ENCODE data around the gene WWC1. TPM values are rescaled to one million over a fixed set of nuclear protein-coding genes. Genes with fewer than 3 reads are reported as not detected.

WWC1 gene
- total and polyA plus RNA-seq, 10 of the 15 experiments (the other 5 are each of a cell fraction or from before 2014, with no cell fraction given): 0.50 to 7.8 (median 2.5) TPM

- H3K79me2 ChIP-seq (ENCODE audit: control insufficient read depth, insufficient read depth, low read length): no peaks in the 10 kb centered on the region
- no peaks in the 10 kb centered on the region for H3K9me3 ChIP-seq (replicated peaks; ENCODE audit: control insufficient read depth, insufficient read depth, low read length)
- no peak for FAIRE-seq
- ChIA-PET CTCF (no interaction called here), RAD21 (ENCODE audit: unreplicated experiment) (no interaction called here), SMC1A (ENCODE audit: uncharacterized antibody, unreplicated experiment) (no interaction called here), POLR2A (no interaction called here)
- BruUV-seq (replicated peaks): no TSS peak
- no peak for ATAC-seq
- in situ Hi-C loops (cut with MboI) (no loop called here), intact Hi-C loops (cut with micrococcal nuclease; ENCODE audit: unreplicated experiment) (no loop called here)
- no peak overlapping the region for H3K27ac ChIP-seq (ENCODE audit: control insufficient read depth, insufficient read depth)
- peaks cover 6% of the 10 kb centered on the region for H3K4me1 ChIP-seq (ENCODE audit: control insufficient read depth, insufficient read depth, low read length)
- no peaks in the 10 kb centered on the region; a peak in 1 of 4 replicates for H3K36me3 ChIP-seq (ENCODE audit: control insufficient read depth in 2 of 2, insufficient read depth in 2 of 2, low read length in 1 of 2)
- no peaks in the 10 kb centered on the region for H4K20me1 ChIP-seq (ENCODE audit: control insufficient read depth, insufficient read depth)
- H3K4me3 ChIP-seq: no peak overlapping the region
- H3K27me3 ChIP-seq (replicated peaks in 1 of 2; ENCODE audit: control insufficient read depth in 2 of 2, insufficient read depth in 2 of 2, low read length in 1 of 2): no peaks in the 10 kb centered on the region
- no peak for DNase-seq (ENCODE audit: low read depth, low spot score)
- WGBS (ENCODE audit: insufficient coverage, insufficient replicate concordance, low lambda C conversion rate, missing lambda C conversion rate): 92% methylated on average over 8 of the region's 8 CpGs
- TF ChIP-seq ATF7 (IDR thresholded peaks at IDR 0.05; ENCODE audit: low read depth) (no peak), TBL1XR1 (IDR thresholded peaks at IDR 0.05; ENCODE audit: low read depth, low read length) (no peak), MEF2A (IDR thresholded peaks at IDR 0.05; ENCODE audit: insufficient read depth, low read depth, low read length) (no peak), IKZF2 (IDR thresholded peaks at IDR 0.05) (no peak), CREB1 (IDR thresholded peaks at IDR 0.05; ENCODE audit: low read depth) (no peak), SIN3A (IDR thresholded peaks at IDR 0.05; ENCODE audit: low read depth, low read length) (no peak), NBN (IDR thresholded peaks at IDR 0.05) (no peak), EZH2 (IDR thresholded peaks at IDR 0.05; ENCODE audit: borderline replicate concordance, control insufficient read depth, low read depth, low read length) (no peak), BMI1 (IDR thresholded peaks at IDR 0.05; ENCODE audit: borderline replicate concordance) (no peak), CBFB (IDR thresholded peaks at IDR 0.05; ENCODE audit: low read depth) (no peak), MLLT1 (IDR thresholded peaks at IDR 0.05) (no peak), CEBPB (IDR thresholded peaks at IDR 0.05; ENCODE audit: borderline replicate concordance in 1 of 2, low read depth in 2 of 2, low read length in 2 of 2) (no peak), E4F1 (IDR thresholded peaks at IDR 0.05; ENCODE audit: borderline replicate concordance, partially characterized antibody) (no peak), RFX5 (IDR thresholded peaks at IDR 0.05; ENCODE audit: low read depth, low read length) (no peak), TCF7 (IDR thresholded peaks at IDR 0.05; ENCODE audit: borderline replicate concordance) (no peak), CTCF (IDR thresholded peaks at IDR 0.05 in 2 of 3, conservative IDR thresholded peaks at IDR 0.05 in 1 of 3; ENCODE audit: control insufficient read depth in 2 of 3, extremely low read depth in 1 of 3, insufficient read depth in 1 of 3, low read depth in 3 of 3, low read length in 3 of 3) (no peak), STAT1 (conservative IDR thresholded peaks at IDR 0.05) (no peak), SUPT20H (IDR thresholded peaks at IDR 0.05; ENCODE audit: borderline replicate concordance, control insufficient read depth, low read depth, low read length) (no peak)
- H2AFZ ChIP-seq (ENCODE audit: control insufficient read depth, low read depth, low read length): no peak overlapping the region
- no peak overlapping the region for H3K4me2 ChIP-seq (ENCODE audit: control insufficient read depth, insufficient read depth)
- H3K9ac ChIP-seq (ENCODE audit: control insufficient read depth, insufficient read depth, low read length): no peak overlapping the region
Observed at GRCh38 chr5:168434746-168435321, 143.4 kb downstream of the WWC1 start.
